ENCODE measurements around the gene FAT3. TPM values are rescaled to one million over a fixed set of nuclear protein-coding genes. Genes with fewer than 3 reads are reported as not detected.

The FAT3 gene
- total and polyA plus RNA-seq, 12 donors: 0.02 to 2.4 (median 0.11) TPM

DNA sequence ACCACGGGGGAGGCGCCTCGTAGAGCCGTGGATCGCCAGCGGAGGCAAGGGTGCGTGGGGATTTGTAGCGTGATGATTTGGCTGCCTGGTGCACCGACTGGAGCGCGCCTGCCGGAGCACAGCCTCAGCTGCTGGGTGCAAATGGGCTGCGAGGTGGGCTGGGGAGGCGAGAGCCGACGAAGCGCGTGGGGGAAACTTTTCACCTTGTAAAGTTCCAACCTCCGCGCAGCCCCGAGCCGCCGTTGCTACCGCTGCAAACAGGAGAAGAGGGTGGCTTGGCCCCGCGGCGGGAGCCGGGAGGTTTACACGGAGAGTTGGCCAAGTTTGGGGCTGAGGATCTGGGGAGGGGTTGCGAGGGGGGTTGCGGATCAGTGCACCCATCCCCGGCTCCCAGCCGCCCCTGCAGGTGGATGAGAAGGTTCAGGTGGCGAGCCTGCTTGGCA, 528 bp downstream of the FAT3 start:
- peak overlapping the region in 9 of 10 donors; percentile 21 to 55 (median 50) for H3K4me3 ChIP-seq
- peaks cover 0 to 5% (median 0%) of the 10 kb centered on the region in 11 donors for H3K9me3 ChIP-seq
- no peak overlapping the region for H3K27ac ChIP-seq
- no peaks in the 10 kb centered on the region for H3K36me3 ChIP-seq
- intact Hi-C loops (cut with DNase I): no loop called here
- ATAC-seq (peak in 4 of 8 donors; percentile 7 to 34 (median 22)), DNase-seq (peak in 1 of 2 donors; percentile 8)
- H3K4me1 ChIP-seq: peaks cover 0 to 38% (median 23%) of the 10 kb centered on the region in 9 donors
- TF ChIP-seq, protein P1, sequence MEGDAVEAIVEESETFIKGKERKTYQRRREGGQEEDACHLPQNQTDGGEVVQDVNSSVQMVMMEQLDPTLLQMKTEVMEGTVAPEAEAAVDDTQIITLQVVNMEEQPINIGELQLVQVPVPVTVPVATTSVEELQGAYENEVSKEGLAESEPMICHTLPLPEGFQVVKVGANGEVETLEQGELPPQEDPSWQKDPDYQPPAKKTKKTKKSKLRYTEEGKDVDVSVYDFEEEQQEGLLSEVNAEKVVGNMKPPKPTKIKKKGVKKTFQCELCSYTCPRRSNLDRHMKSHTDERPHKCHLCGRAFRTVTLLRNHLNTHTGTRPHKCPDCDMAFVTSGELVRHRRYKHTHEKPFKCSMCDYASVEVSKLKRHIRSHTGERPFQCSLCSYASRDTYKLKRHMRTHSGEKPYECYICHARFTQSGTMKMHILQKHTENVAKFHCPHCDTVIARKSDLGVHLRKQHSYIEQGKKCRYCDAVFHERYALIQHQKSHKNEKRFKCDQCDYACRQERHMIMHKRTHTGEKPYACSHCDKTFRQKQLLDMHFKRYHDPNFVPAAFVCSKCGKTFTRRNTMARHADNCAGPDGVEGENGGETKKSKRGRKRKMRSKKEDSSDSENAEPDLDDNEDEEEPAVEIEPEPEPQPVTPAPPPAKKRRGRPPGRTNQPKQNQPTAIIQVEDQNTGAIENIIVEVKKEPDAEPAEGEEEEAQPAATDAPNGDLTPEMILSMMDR (IDR thresholded peaks at IDR 0.05): no peak
- peaks cover 0 to 97% (median 92%) of the 10 kb centered on the region in 7 donors for H3K27me3 ChIP-seq
- 1 to 2% methylated on average over 34 of the region's 34 CpGs for WGBS, 2 donors

DNA sequence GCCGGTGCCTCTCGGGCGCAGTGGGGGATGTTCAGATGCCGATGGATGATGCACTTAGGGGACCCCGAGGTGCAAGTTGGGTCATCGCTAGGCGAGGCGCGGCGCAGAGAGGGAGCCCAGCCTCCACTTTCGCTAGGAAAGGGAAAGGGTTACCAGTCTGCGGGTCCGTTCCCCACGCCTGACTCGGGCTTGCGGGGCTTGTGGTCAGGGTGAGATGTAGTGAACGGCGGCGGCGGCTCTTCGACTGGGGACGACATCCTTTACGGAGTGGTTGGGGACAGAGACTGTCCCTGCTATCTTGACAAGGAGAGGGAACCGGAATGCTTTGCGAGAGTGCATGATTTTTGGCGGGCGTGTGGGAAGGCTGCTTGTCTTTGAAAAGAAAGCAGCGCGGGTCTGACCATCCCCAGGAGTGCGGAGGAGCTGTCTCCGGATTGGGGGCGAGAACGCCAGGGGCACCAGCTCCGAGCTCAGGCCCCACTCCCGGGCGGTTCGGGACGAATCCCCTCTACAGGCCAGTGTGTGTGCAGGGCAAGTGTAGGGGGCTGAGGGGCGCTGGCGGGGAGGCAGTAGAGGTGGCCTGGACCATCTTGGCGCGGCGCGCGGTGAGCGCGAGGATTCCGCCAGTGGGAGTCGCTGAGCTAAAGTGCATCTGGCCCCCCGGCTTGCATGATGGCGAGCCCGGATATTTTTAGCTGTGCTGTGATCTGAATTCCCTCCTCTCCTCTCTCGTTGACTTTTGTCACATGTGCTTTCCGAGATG, 1.1 kb downstream of the FAT3 start:
- Histone ChIP-seq H3K27ac (no peak overlapping the region), H3K4me1 (peaks cover 0 to 38% (median 23%) of the 10 kb centered on the region in 9 donors), H3K4me3 (peak overlapping the region in 9 of 10 donors; percentile 21 to 55 (median 50)), H3K27me3 (peaks cover 0 to 100% (median 94%) of the 10 kb centered on the region in 7 donors), H3K9me3 (peaks cover 0 to 3% (median 0%) of the 10 kb centered on the region in 11 donors), H3K36me3 (no peaks in the 10 kb centered on the region)
- TF ChIP-seq, protein P1 (IDR thresholded peaks at IDR 0.05): peak in 2 of 9 donors; percentile 9 to 15
- peak in 1 of 2 donors; percentile 11 for DNase-seq
- WGBS, 2 donors: 0% methylated on average over 54 of the region's 54 CpGs
- peak in 6 of 8 donors; percentile 31 to 59 (median 50) for ATAC-seq
- intact Hi-C loops (cut with DNase I): no loop called here

DNA sequence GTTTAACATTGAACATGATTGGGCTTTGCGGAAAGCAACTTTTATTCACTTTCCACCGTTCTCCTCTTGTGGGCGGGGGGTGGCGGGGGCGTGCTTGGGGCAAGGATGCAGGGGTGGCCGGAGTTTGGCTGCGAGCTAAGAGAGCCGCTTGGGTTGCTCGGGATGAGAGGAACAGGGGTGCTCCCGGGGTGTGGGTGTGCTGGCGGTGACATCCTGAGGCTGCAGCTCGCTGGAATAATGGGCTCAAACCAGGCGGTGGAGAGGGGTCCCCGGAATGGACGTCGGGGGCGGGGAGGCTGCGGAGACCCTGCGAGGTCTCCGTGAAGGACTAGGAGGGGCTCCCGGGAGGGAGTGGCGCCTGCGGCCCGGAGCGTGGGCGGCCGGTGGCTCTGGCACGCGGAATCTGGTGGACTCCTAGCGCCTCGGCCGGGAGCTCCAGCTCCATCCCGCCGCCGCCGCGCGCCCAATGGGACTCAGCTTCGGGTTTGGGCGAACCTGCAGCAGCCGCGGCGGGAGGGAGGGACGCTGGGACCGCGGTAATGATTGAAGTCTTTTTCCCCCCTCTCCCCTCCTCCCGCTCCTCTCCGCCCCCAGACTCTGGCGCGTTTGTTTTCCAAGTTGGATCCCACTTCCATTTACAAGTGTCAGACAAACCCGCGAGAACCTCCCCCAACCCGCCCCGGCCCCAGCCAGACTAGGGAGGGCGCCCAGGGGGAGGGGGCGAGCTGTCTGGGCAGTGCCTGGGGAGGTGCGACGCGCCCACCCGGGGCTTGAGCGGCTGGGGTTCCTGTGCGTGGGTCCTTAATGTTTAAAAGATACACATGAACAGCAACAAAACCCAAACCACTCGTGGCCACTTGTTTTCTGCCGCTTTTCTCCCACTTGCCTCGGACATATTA, 2.0 kb downstream of the FAT3 start:
- no peak overlapping the region for H3K27ac ChIP-seq
- no peak for ATAC-seq
- peaks cover 0 to 38% (median 23%) of the 10 kb centered on the region in 9 donors for H3K4me1 ChIP-seq
- no peaks in the 10 kb centered on the region for H3K9me3 ChIP-seq
- no peaks in the 10 kb centered on the region for H3K36me3 ChIP-seq
- TF ChIP-seq, protein P1 (IDR thresholded peaks at IDR 0.05): no peak
- peaks cover 0 to 99% (median 93%) of the 10 kb centered on the region in 7 donors for H3K27me3 ChIP-seq
- H3K4me3 ChIP-seq: peak overlapping the region in 7 of 10 donors; percentile 21 to 55 (median 51)
- DNase-seq: peak in 1 of 2 donors; percentile 13
- WGBS, 2 donors: 1 to 2% methylated on average over 42 to 65 of the region's 65 CpGs
- intact Hi-C loops (cut with DNase I): no loop called here

DNA sequence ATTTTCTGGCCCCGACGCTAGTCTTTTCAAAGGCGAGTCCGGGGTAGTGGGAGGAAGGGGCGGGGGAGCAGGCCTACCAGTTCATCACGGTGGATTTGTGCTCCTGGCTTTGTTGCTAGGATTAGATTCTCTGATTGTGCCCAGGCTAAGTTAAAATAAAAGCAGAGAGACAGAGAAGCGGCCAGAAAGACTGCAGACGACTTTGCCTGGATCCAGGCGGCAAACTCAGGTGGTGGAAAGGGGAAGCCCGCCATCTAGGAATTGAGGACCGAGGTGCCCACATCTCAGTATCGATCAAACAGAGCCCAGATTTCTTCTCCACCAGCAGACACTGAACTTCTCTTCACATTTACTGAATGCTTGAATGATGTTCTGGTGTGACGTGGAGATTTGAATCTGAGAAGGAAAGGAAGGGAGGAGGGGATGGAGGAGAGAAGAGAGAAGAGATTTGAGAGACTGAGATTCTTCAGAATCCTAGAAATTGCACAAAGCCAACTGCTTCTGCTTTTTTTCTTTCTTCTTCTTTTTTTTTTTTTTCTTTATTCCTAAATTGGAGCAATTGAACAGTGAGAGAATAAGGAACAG, 2.7 kb downstream of the FAT3 start:
- 12 to 19% methylated on average over 13 of the region's 13 CpGs for WGBS, 2 donors

More for the DNA sequence above, 2.7 kb downstream of the FAT3 start:
- intact Hi-C loops (cut with DNase I): no loop called here
- ATAC-seq: no peak
- Histone ChIP-seq H3K9me3 (no peaks in the 10 kb centered on the region), H3K36me3 (no peaks in the 10 kb centered on the region), H3K4me1 (peaks cover 0 to 38% (median 23%) of the 10 kb centered on the region in 9 donors), H3K27me3 (peaks cover 0 to 92% (median 85%) of the 10 kb centered on the region in 7 donors), H3K4me3 (peak overlapping the region in 3 of 10 donors; percentile 21 to 53 (median 33)), H3K27ac (no peak overlapping the region)
- TF ChIP-seq, protein P1 (IDR thresholded peaks at IDR 0.05): no peak
- no peak for DNase-seq

Measured in heart right ventricle (tissue), 16 donors.